SJCRH30 (cell line): Measurements from ENCODE around the gene GSTT2. TPM values are rescaled to one million over a fixed set of nuclear protein-coding genes. Genes with fewer than 3 reads are reported as not detected.
A peak's percentile ranks its signal among the peaks of the same experiment; 100 is the strongest.

ENCODE experiments used
- DNase-seq, 2 experiments: peaks; one replicate each; pipeline ENCODE4 v3.0.0-alpha.2; 2015 to 2020
- H3K27ac ChIP-seq: fragments of 250-450 bp; sonication (Bioruptor Pico); 2 replicates; pipeline ENCODE4 v1.5.1; 2020; ENCODE audit warnings: mild to moderate bottlenecking, moderate library complexity
- H3K27me3 ChIP-seq: fragments of 250-450 bp; sonication (Bioruptor Pico); 2 replicates; pipeline ENCODE4 v1.5.1; 2020; ENCODE audit warnings: mild to moderate bottlenecking, moderate library complexity
- H3K36me3 ChIP-seq: fragments of 250-450 bp; sonication (Bioruptor Pico); 2 replicates; pipeline ENCODE4 v1.5.1; 2020; ENCODE audit warnings: mild to moderate bottlenecking, moderate library complexity
- H3K4me1 ChIP-seq: fragments of 250-450 bp; sonication (Bioruptor Pico); 2 replicates; pipeline ENCODE4 v1.5.1; 2020; ENCODE audit warnings: mild to moderate bottlenecking, moderate library complexity
- H3K4me3 ChIP-seq: fragments of 250-450 bp; sonication (Bioruptor Pico); 2 replicates; pipeline ENCODE4 v1.5.1; 2020; ENCODE audit warnings: mild to moderate bottlenecking, moderate library complexity
- H3K9me3 ChIP-seq: fragments of 250-450 bp; sonication (Bioruptor Pico); replicated peaks from 2 replicates; pipeline ENCODE4 v1.5.1; 2020; ENCODE audit warnings: mild to moderate bottlenecking, moderate library complexity
- total RNA-seq: library from RNA; depleted of rRNA; stranded (reverse); fragments of >200 nt; shearing (Covaris generic); gene quantifications from 2 replicates; pipeline ENCODE4 v1.2.3, GENCODE V29; 2014

GSTT2 gene
- total RNA-seq, 1 experiment from 2014 or later = 0.75 TPM

- H3K4me3 ChIP-seq = no peak overlapping the region
- 0 out of 2 replicates have a peak, but pooled peaks cover 2% of the 10 kb centered on the region for H3K4me1 ChIP-seq
- no peaks in the 10 kb centered on the region for H3K27me3 ChIP-seq
- no peaks in the 10 kb centered on the region for H3K36me3 ChIP-seq
- DNase-seq = no peak
- H3K27ac ChIP-seq = no peak overlapping the region
- H3K9me3 ChIP-seq = no peaks in the 10 kb centered on the region
Measured at GRCh38 chr22:24010018-24010391, 30.1 kb downstream of the GSTT2 start.

- no peaks in the 10 kb centered on the region for H3K36me3 ChIP-seq
- peak overlapping the region; percentile 14; the same call in 1 of the 2 replicates for H3K27ac ChIP-seq
- H3K9me3 ChIP-seq = peaks cover 8% of the 10 kb centered on the region; the same call in 1 of the 2 replicates
- peak overlapping the region; percentile 79 for H3K4me3 ChIP-seq
- H3K4me1 ChIP-seq = 0 out of 2 replicates have a peak, but pooled peaks cover 2% of the 10 kb centered on the region
- DNase-seq = no peak
- H3K27me3 ChIP-seq = no peaks in the 10 kb centered on the region
Measured at GRCh38 chr22:24011735-24012068, 31.8 kb downstream of the GSTT2 start.

- H3K9me3 ChIP-seq = peaks cover 8% of the 10 kb centered on the region; the same call in 1 of the 2 replicates
- 0 out of 2 replicates have a peak, but pooled peaks cover 2% of the 10 kb centered on the region for H3K4me1 ChIP-seq
- H3K27me3 ChIP-seq = no peaks in the 10 kb centered on the region
- no peak overlapping the region for H3K4me3 ChIP-seq
- no peak for DNase-seq
- H3K36me3 ChIP-seq = no peaks in the 10 kb centered on the region
- H3K27ac ChIP-seq = no peak overlapping the region
Measured at GRCh38 chr22:24016156-24016555, 36.2 kb downstream of the GSTT2 start.

GRCh38 chr22:24021304-24021703 is 41.4 kb downstream of the GSTT2 start:
- no peak for DNase-seq

GRCh38 chr22:24023204-24023789 is 43.4 kb downstream of the GSTT2 start:
- no peak overlapping the region for H3K27ac ChIP-seq
- no peak for DNase-seq
- H3K4me1 ChIP-seq = no peaks in the 10 kb centered on the region
- no peak overlapping the region for H3K4me3 ChIP-seq
- H3K36me3 ChIP-seq = peaks cover 3% of the 10 kb centered on the region; the same call in 1 of the 2 replicates
- no peaks in the 10 kb centered on the region for H3K27me3 ChIP-seq
- H3K9me3 ChIP-seq = no peaks in the 10 kb centered on the region

More at GRCh38 chr22:24021304-24021703, 41.4 kb downstream of the GSTT2 start:
- Histone ChIP-seq H3K4me3 (no peak overlapping the region), H3K27ac (no peak overlapping the region), H3K36me3 (peaks cover 3% of the 10 kb centered on the region; the same call in 1 of the 2 replicates), H3K4me1 (no peaks in the 10 kb centered on the region), H3K27me3 (no peaks in the 10 kb centered on the region), H3K9me3 (peaks cover 3% of the 10 kb centered on the region; the same call in 1 of the 2 replicates)

- H3K4me3 ChIP-seq = no peak overlapping the region
- H3K9me3 ChIP-seq = no peaks in the 10 kb centered on the region
- H3K27me3 ChIP-seq = no peaks in the 10 kb centered on the region
- no peak overlapping the region for H3K27ac ChIP-seq
- H3K36me3 ChIP-seq = peaks cover 3% of the 10 kb centered on the region; the same call in 1 of the 2 replicates
- DNase-seq = no peak
- no peaks in the 10 kb centered on the region for H3K4me1 ChIP-seq
Measured at GRCh38 chr22:24024354-24024753, 44.4 kb downstream of the GSTT2 start.

GRCh38 chr22:24025475-24025874 is 45.5 kb downstream of the GSTT2 start:
- H3K4me1 ChIP-seq = no peaks in the 10 kb centered on the region
- no peak overlapping the region for H3K4me3 ChIP-seq
- no peak for DNase-seq
- no peak overlapping the region for H3K27ac ChIP-seq
- peaks cover 3% of the 10 kb centered on the region; the same call in 1 of the 2 replicates for H3K36me3 ChIP-seq
- no peaks in the 10 kb centered on the region for H3K27me3 ChIP-seq
- H3K9me3 ChIP-seq = no peaks in the 10 kb centered on the region

- Histone ChIP-seq H3K9me3 (no peaks in the 10 kb centered on the region), H3K4me3 (no peak overlapping the region), H3K36me3 (peaks cover 3% of the 10 kb centered on the region; the same call in 1 of the 2 replicates), H3K27me3 (no peaks in the 10 kb centered on the region), H3K4me1 (no peaks in the 10 kb centered on the region), H3K27ac (no peak overlapping the region)
- DNase-seq = no peak
Measured at GRCh38 chr22:24026056-24026455, 46.1 kb downstream of the GSTT2 start.

- no peaks in the 10 kb centered on the region for H3K4me1 ChIP-seq
- H3K9me3 ChIP-seq = no peaks in the 10 kb centered on the region
- no peak overlapping the region for H3K27ac ChIP-seq
- no peak overlapping the region for H3K4me3 ChIP-seq
- peaks cover 3% of the 10 kb centered on the region; the same call in 1 of the 2 replicates for H3K36me3 ChIP-seq
- H3K27me3 ChIP-seq = no peaks in the 10 kb centered on the region
- no peak for DNase-seq
Measured at GRCh38 chr22:24026733-24027132, 46.8 kb downstream of the GSTT2 start.

GRCh38 chr22:24027389-24027975 is 47.5 kb downstream of the GSTT2 start:
- DNase-seq = no peak
- H3K9me3 ChIP-seq = no peaks in the 10 kb centered on the region
- H3K27me3 ChIP-seq = no peaks in the 10 kb centered on the region
- H3K27ac ChIP-seq = no peak overlapping the region
- no peak overlapping the region for H3K4me3 ChIP-seq
- no peaks in the 10 kb centered on the region for H3K4me1 ChIP-seq
- H3K36me3 ChIP-seq = peaks cover 3% of the 10 kb centered on the region; the same call in 1 of the 2 replicates

GRCh38 chr22:24027991-24028390 is 48.1 kb downstream of the GSTT2 start:
- Histone ChIP-seq H3K4me1 (no peaks in the 10 kb centered on the region), H3K4me3 (no peak overlapping the region), H3K9me3 (no peaks in the 10 kb centered on the region), H3K36me3 (peaks cover 3% of the 10 kb centered on the region; the same call in 1 of the 2 replicates), H3K27ac (no peak overlapping the region), H3K27me3 (no peaks in the 10 kb centered on the region)
- no peak for DNase-seq

- H3K36me3 ChIP-seq = peaks cover 3% of the 10 kb centered on the region; the same call in 1 of the 2 replicates
- H3K27me3 ChIP-seq = no peaks in the 10 kb centered on the region
- H3K9me3 ChIP-seq = no peaks in the 10 kb centered on the region
- no peak overlapping the region for H3K4me3 ChIP-seq
- no peak overlapping the region for H3K27ac ChIP-seq
- no peaks in the 10 kb centered on the region for H3K4me1 ChIP-seq
- DNase-seq = no peak
Measured at GRCh38 chr22:24028533-24028932, 48.6 kb downstream of the GSTT2 start.

- Histone ChIP-seq H3K27ac (no peak overlapping the region), H3K27me3 (no peaks in the 10 kb centered on the region), H3K9me3 (no peaks in the 10 kb centered on the region), H3K4me1 (no peaks in the 10 kb centered on the region), H3K36me3 (peaks cover 2% of the 10 kb centered on the region; the same call in 1 of the 2 replicates), H3K4me3 (no peak overlapping the region)
- no peak for DNase-seq
Measured at GRCh38 chr22:24029304-24029703, 49.4 kb downstream of the GSTT2 start.

GRCh38 chr22:24030186-24030702 is 50.3 kb downstream of the GSTT2 start:
- H3K4me3 ChIP-seq = no peak overlapping the region
- H3K27me3 ChIP-seq = no peaks in the 10 kb centered on the region
- no peaks in the 10 kb centered on the region for H3K9me3 ChIP-seq
- DNase-seq = peak in 1 of 2 experiments; percentile 27
- H3K4me1 ChIP-seq = no peaks in the 10 kb centered on the region
- H3K36me3 ChIP-seq = no peaks in the 10 kb centered on the region
- H3K27ac ChIP-seq = no peak overlapping the region
